ENCODE measurements around the gene CARM1.
A peak's percentile ranks its signal among the peaks of the same experiment; 100 is the strongest.

CARM1 gene

GRCh38 chr19:10962863-10963262 lies 91.5 kb downstream of the CARM1 start:
- Histone ChIP-seq H3K4me3 (no peak overlapping the region), H3K27ac (peak overlapping the region in 4 of 21 experiments; percentile 1 to 39 (median 18))

GRCh38 chr19:10963865-10964264 lies 92.5 kb downstream of the CARM1 start:
- no peak overlapping the region for H3K4me3 ChIP-seq
- peak overlapping the region in 1 of 21 experiments; percentile 45 for H3K27ac ChIP-seq

- no peak overlapping the region for H3K4me3 ChIP-seq
- H3K27ac ChIP-seq: peak overlapping the region in 1 of 21 experiments; percentile 11
Measured at GRCh38 chr19:10964903-10965302, 93.5 kb downstream of the CARM1 start.

GRCh38 chr19:10965398-10965797 lies 94.0 kb downstream of the CARM1 start:
- peak overlapping the region in 1 of 21 experiments; percentile 11 for H3K27ac ChIP-seq
- H3K4me3 ChIP-seq: no peak overlapping the region

- no peak overlapping the region for H3K4me3 ChIP-seq
- no peak overlapping the region for H3K27ac ChIP-seq
Measured at GRCh38 chr19:10966809-10967208, 95.5 kb downstream of the CARM1 start.

GRCh38 chr19:10968527-10969135 lies 97.3 kb downstream of the CARM1 start:
- H3K4me3 ChIP-seq: no peak overlapping the region
- H3K27ac ChIP-seq: peak overlapping the region in 4 of 21 experiments; percentile 21 to 59 (median 50)

- Histone ChIP-seq H3K27ac (no peak overlapping the region), H3K4me3 (no peak overlapping the region)
Measured at GRCh38 chr19:10971107-10971726, 99.9 kb downstream of the CARM1 start.
